ENCODE measurements around the gene ZNF350.

DNA sequence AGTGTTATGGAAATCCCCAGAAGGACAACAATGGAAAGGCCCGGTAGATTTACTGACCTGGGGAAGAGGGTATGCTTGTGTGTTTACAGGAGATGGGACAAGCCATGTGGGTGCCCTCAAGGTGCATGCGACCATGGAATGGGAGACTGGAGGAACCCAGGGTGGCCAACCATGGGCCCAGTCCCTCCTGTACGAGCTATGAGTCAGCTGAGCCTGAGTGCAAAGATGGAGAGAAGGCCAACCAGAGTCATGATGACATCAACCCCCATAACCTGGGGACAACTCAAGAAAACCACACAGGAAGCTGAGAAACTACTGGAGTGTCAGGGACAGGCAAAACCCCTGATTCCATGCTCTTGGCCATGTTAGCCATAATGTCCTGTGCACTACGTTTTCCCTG lies 7.8 kb downstream of the ZNF350 start:
- TF ChIP-seq, protein P1, sequence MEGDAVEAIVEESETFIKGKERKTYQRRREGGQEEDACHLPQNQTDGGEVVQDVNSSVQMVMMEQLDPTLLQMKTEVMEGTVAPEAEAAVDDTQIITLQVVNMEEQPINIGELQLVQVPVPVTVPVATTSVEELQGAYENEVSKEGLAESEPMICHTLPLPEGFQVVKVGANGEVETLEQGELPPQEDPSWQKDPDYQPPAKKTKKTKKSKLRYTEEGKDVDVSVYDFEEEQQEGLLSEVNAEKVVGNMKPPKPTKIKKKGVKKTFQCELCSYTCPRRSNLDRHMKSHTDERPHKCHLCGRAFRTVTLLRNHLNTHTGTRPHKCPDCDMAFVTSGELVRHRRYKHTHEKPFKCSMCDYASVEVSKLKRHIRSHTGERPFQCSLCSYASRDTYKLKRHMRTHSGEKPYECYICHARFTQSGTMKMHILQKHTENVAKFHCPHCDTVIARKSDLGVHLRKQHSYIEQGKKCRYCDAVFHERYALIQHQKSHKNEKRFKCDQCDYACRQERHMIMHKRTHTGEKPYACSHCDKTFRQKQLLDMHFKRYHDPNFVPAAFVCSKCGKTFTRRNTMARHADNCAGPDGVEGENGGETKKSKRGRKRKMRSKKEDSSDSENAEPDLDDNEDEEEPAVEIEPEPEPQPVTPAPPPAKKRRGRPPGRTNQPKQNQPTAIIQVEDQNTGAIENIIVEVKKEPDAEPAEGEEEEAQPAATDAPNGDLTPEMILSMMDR (IDR thresholded peaks at IDR 0.05), result no peak
- TF ChIP-seq POLR2A (IDR thresholded peaks at IDR 0.05), result no peak
